Upper lobe of right lung (tissue), 1 donor: ENCODE measurements around the gene INPP5F. TPM values are rescaled to one million over a fixed set of nuclear protein-coding genes. Genes with fewer than 3 reads are reported as not detected.
"Not testable (repeated sequence)": the region's sequence is repeated elsewhere in the genome, so short reads cannot be mapped to it uniquely, and the experiment has no call there.

Experiments
- ATAC-seq: fragments of 200-7000 bp; cut with Tn5 transposase; one replicate; pipeline ENCODE4 v1.9.1; 2020; ENCODE audit warnings: mild to moderate bottlenecking, moderate library complexity
- DNase-seq: peaks from one replicate; pipeline ENCODE4 v3.0.0-alpha.2; 2020
- H3K27ac ChIP-seq: fragments of 200-600 bp; one replicate; pipeline ENCODE4 v1.8.0; 2022
- H3K27me3 ChIP-seq: fragments of 200-600 bp; one replicate; pipeline ENCODE4 v1.8.0; 2022; ENCODE audit warnings: mild to moderate bottlenecking
- H3K36me3 ChIP-seq: fragments of 200-600 bp; one replicate; pipeline ENCODE4 v1.8.0; 2022
- H3K4me1 ChIP-seq: fragments of 200-600 bp; one replicate; pipeline ENCODE4 v1.8.0; 2022
- H3K4me3 ChIP-seq: fragments of 200-600 bp; one replicate; pipeline ENCODE4 v1.8.0; 2022; ENCODE audit warnings: mild to moderate bottlenecking
- H3K9me3 ChIP-seq: fragments of 200-600 bp; one replicate; pipeline ENCODE4 v1.8.0; 2022
- intact Hi-C: fragments of 100-400 bp; cut with DNase I; formaldehyde crosslinking; loops from one replicate; pipeline ENCODE4 v1.11.0; 2022
- total RNA-seq: library from RNA; stranded (reverse); fragmentation: NEBNext Ultra II Directional; extraction: Animal tissue kit (Norgen Biotek cat#: 25700); gene quantifications from one replicate; pipeline ENCODE4 v1.2.1, GENCODE V29; 2021
- TF ChIP-seq, protein P1 (sequence below): fragments of 200-600 bp; IDR thresholded peaks from one replicate; pipeline ENCODE4 v1.8.0; 2022; ENCODE audit warnings: antibody characterized with exemption
- donor health status: DM: no; HTN: yes; CAD: no; lungs with severe emphysema.

Gene INPP5F
- total RNA-seq, 1 donor from 2014 or later: 13.9 TPM

DNA sequence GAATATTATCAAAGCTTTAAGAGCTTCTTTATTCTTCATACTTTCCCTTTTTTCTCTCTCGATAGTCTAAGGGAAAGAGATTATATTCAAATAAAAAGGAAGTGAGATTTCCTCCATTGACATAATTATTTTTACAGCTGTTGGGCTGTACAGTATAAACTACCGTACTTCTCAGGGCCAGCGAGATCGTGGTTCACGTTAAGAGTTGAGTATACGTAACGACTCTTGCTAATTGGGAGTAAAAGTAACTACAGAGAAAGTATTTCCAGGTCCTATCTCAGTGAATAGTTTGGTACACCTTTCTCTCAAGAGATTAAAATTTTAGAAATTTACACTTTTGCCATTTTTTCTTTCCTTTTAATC lies 57.8 kb downstream of the INPP5F start:
- ATAC-seq (no peak), DNase-seq (no peak)
- TF ChIP-seq, protein P1, sequence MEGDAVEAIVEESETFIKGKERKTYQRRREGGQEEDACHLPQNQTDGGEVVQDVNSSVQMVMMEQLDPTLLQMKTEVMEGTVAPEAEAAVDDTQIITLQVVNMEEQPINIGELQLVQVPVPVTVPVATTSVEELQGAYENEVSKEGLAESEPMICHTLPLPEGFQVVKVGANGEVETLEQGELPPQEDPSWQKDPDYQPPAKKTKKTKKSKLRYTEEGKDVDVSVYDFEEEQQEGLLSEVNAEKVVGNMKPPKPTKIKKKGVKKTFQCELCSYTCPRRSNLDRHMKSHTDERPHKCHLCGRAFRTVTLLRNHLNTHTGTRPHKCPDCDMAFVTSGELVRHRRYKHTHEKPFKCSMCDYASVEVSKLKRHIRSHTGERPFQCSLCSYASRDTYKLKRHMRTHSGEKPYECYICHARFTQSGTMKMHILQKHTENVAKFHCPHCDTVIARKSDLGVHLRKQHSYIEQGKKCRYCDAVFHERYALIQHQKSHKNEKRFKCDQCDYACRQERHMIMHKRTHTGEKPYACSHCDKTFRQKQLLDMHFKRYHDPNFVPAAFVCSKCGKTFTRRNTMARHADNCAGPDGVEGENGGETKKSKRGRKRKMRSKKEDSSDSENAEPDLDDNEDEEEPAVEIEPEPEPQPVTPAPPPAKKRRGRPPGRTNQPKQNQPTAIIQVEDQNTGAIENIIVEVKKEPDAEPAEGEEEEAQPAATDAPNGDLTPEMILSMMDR: no peak
- H3K4me3 ChIP-seq: no peak overlapping the region
- H3K36me3 ChIP-seq: no peaks in the 10 kb centered on the region
- no peaks in the 10 kb centered on the region for H3K27me3 ChIP-seq
- H3K9me3 ChIP-seq: no peaks in the 10 kb centered on the region
- peaks cover 8% of the 10 kb centered on the region for H3K4me1 ChIP-seq
- intact Hi-C loops: no loop called here
- no peak overlapping the region for H3K27ac ChIP-seq

DNA sequence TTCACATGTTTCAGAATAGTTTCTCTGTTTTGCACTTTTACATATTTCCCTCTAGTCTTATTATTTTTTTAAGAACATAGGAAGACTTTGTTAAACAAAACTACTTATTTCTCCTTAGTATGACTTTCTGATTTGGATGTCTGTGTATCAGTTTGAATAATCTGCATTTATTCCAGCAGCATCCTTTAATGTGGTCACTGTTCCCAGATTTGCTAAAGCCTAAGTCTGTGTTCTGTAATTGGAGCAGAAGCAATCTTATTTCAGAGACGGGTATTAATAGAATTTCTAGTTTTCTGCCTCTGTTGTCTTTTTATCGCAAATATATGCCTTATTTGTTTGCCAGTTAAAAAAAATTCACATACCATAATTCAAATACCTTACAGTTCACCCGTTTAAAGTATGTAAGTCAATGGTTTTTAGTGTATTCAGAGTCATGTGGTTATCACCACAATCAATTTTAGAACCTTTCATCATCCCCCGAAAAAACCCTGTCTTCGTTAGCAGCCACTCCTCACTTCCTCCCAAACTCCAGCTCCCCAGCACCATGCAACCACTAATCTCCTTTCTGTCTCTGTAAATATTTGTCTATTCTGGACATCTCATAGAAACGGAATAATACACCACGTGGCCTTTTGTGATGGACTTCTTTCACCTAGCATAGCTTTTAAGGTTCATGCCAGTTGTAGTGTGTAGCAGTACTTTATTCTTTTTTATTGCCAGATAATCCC lies 58.7 kb downstream of the INPP5F start:
- DNase-seq (no peak), ATAC-seq (peak; percentile 49)
- Histone ChIP-seq H3K36me3 (no peaks in the 10 kb centered on the region), H3K27me3 (no peaks in the 10 kb centered on the region), H3K9me3 (no peaks in the 10 kb centered on the region), H3K4me1 (peaks cover 8% of the 10 kb centered on the region), H3K27ac (no peak overlapping the region), H3K4me3 (no peak overlapping the region)
- TF ChIP-seq, protein P1: no peak
- intact Hi-C loops: no loop called here

DNA sequence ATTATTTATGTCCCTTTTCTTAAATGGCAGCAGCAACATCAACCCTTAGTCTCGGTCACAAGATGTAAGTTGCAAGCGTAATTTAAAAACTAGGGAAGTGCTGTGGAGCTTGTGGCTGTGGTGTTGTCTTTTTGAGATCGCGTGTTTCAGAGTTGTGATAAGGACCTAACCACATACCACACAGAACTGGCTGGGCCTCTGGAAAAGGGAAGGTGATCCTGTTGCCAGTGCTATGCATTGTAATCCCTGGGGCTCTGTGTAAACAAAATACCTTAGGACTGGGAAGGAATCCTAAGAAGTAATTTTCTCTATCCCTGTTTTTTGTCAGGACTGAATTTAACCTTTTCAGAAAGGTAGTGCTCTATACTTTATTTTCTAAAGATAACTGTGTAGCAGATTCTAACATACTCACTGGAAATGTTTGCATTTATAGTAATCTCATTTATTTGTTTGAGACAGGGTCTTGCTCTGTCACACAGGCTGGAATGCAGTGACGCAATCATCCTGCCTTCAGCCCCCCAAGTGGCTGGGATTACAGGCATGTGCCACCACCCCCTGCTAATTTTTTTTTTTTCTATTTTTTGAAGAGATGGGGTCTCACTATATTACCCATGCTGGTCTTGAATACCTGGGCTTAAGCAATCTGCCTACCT lies 60.4 kb downstream of the INPP5F start:
- intact Hi-C loops: no loop called here
- H3K27me3 ChIP-seq: no peaks in the 10 kb centered on the region
- no peak overlapping the region for H3K27ac ChIP-seq
- no peaks in the 10 kb centered on the region for H3K36me3 ChIP-seq
- no peak overlapping the region for H3K4me3 ChIP-seq
- peaks cover 8% of the 10 kb centered on the region for H3K4me1 ChIP-seq
- TF ChIP-seq, protein P1: no peak
- DNase-seq: no peak
- H3K9me3 ChIP-seq: no peaks in the 10 kb centered on the region
- peak; percentile 94 for ATAC-seq

DNA sequence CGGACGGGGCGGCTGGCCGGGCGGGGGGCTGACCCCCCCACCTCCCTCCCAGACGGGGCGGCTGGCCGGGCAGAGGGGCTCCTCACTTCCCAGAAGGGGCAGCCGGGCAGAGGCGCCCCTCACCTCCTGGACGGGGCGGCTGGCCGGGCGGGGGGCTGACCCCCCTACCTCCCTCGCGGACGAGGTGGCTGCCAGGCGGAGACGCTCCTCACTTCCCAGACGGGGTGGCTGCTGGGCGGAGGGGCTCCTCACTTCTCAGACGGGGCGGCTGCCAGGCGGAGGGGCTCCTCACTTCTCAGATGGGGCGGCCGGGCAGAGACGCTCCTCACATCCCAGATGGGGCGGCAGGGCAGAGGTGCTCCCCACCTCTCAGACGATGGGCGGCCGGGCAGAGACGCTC lies 69.3 kb downstream of the INPP5F start:
- H3K4me3 ChIP-seq, H3K9me3 ChIP-seq, intact Hi-C loops, H3K27ac ChIP-seq, ATAC-seq, H3K27me3 ChIP-seq, DNase-seq, H3K4me1 ChIP-seq: not testable (repeated sequence)
- peaks cover 11% of the 10 kb centered on the region for H3K36me3 ChIP-seq

DNA sequence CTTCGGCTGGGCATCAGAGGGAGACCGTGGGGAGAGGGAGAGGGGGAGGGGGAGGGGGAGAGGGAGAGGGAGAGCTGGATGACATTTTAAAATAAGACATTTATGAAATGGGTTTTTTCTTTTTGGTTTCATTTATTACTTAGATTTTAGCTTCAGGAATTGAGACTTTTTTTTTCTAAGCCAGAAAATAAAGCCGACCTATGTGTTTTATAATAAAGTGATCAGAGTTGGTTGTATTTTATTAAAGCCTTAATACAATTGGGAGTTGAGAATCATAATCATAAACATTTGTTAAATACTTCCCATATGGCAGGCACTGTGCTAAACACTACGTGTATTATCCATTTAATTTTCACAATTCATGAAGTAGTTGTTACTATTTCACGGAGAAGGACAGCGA lies 70.2 kb downstream of the INPP5F start:
- no peaks in the 10 kb centered on the region for H3K4me1 ChIP-seq
- no peaks in the 10 kb centered on the region for H3K27me3 ChIP-seq
- DNase-seq (no peak), ATAC-seq (no peak)
- no peaks in the 10 kb centered on the region for H3K9me3 ChIP-seq
- intact Hi-C loops: no loop called here
- peaks cover 11% of the 10 kb centered on the region for H3K36me3 ChIP-seq
- TF ChIP-seq, protein P1: no peak
- no peak overlapping the region for H3K27ac ChIP-seq
- H3K4me3 ChIP-seq: no peak overlapping the region

DNA sequence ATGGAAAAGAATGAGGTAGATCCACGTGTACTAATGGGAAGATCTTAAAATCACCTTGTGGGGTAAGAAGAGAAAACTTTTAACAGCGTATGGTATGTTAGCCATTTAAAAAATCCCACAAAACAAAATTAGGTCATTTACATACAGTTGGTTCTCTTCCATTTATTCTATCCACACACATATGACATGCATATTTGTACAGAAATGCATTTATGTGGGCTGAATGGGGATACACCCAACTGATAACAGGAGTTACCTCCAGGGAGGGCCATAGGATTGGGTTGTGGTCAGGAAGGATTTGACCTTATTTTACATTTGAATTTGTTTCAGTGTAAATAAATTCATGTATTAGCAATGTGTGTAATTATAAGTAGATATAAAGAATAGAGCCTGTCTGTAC lies 75.3 kb downstream of the INPP5F start:
- Histone ChIP-seq H3K27ac (no peak overlapping the region), H3K36me3 (peaks cover 31% of the 10 kb centered on the region), H3K27me3 (no peaks in the 10 kb centered on the region), H3K4me1 (no peaks in the 10 kb centered on the region), H3K9me3 (no peaks in the 10 kb centered on the region), H3K4me3 (no peak overlapping the region)
- intact Hi-C loops: no loop called here
- no peak for ATAC-seq
- no peak for DNase-seq
- TF ChIP-seq, protein P1: no peak
